EL (cell line): Measurements from ENCODE around the gene GREM1.

ENCODE experiments used
- DNase-seq: peaks from one replicate; pipeline ENCODE4 v3.0.0-alpha.2; 2016

GREM1 gene

GRCh38 chr15:32698773-32699390 is 18.9 kb upstream of the GREM1 start:
- no peak for DNase-seq

DNA sequence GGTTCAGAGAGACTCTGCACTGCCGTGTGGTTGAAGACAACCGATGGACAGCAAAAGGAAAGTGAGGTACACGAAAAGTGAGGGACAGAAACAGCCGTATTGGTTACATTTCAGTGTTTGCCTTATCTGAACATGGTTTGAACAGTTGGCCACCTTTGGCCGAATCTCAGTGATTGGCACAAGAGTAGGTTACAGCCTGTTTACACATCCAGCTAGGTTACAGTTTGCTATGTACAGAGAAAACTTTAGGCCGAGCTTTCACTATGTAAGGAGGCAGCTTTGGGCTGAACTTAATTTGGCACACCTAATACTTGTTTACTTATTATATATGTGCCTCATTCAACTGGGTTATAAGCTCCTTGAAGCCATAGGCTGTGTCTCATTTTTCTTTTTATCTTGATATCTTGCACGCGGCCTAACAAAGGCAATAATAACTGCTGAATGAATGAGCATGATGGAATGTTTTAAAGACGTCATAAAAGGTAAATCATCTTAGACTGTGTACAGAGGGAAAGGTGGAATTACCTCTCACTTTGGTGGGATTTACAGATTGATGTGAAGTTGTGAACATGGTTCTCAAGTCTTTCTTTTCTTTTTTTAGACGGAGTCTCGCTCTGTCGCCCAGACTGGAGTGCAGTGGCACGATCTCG is 17.2 kb upstream of the GREM1 start:
- no peak for DNase-seq

DNA sequence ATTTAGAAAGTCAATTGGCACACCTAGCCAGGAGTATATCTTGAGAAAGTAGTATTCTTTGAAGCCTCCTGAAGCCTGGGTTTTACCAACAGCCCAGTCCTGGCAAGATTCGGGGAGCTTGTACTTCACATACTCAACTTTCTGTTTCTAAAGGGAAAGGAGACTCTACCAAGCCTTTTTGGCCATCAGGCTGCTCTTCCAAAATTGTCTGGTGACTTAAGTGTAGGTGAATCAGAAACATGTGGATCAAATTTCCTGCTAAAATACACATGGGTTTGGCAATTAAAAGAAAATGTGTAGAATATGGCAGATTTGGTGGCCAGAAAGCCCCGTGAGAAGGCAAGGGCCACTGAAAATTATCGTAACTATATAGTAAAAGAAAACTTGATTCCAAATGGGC is 15.9 kb upstream of the GREM1 start:
- peak; percentile 31 for DNase-seq

DNA sequence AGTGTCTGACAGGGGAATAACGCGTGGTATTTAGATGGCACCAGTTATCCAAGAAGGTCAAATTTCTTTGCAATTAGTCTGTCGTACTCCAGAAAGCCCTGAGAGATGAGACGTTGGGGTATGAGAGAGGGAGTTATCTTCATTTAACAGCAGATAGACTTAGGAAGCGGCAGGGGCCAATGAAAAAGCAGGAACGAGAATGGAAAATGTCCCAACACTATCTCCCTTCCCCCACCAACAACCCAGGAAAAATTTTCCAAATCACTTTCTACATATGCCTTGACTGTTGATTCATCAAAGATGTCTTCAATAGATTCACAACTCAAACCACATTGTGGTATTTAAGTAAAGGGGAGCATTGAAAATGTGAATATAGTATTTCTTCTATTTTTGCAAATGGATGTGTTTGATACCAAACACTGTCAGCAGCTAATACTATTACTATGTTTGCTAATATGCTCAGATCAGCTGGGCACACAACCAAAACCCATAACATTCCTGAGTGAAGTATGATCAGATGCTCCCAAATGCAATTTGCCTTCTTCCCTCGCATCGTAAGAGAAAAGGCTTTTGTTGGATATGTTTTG is 13.3 kb upstream of the GREM1 start:
- DNase-seq, result peak; percentile 93

- DNase-seq, result peak; percentile 54
Observed at GRCh38 chr15:32705446-32705845, 12.4 kb upstream of the GREM1 start.

DNA sequence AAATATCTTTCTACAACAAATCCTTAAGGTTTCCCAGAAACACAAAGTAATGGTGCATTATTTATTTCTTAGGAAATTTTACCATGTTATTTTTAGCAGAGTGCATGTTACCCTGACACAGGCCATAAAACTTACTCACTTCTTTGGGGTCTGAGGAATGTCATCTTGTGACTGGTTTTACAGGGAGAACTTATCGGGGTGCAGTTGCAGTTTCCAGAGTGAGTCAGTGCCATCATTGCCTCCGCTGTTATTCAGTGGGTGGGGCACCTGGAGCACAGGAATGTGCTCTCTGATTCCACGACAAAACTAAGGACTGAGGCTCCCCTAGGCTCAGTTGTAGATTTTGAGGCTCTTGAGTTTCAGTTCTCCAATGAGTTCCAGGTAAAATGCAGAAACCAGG is 11.1 kb upstream of the GREM1 start:
- DNase-seq, result peak; percentile 95

DNA sequence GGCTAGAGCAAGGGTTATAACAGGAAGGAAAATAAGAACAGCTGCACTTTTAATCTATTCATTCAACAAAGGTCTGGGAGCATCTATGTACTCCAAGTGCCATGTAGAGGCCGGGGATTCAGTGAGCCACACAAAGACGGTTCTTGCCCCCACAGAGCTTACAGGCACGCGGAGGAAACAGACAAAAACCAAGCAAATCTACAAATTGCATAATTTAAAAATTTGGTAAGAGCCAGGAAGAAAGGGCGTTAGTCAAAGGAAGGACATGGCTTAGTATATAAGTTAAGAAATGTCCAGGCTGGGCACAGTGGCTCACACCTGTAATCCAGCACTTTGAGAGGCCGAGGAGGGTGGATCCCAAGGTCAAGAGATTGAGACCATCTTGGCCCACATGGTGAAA is 10.4 kb upstream of the GREM1 start:
- no peak for DNase-seq

DNA sequence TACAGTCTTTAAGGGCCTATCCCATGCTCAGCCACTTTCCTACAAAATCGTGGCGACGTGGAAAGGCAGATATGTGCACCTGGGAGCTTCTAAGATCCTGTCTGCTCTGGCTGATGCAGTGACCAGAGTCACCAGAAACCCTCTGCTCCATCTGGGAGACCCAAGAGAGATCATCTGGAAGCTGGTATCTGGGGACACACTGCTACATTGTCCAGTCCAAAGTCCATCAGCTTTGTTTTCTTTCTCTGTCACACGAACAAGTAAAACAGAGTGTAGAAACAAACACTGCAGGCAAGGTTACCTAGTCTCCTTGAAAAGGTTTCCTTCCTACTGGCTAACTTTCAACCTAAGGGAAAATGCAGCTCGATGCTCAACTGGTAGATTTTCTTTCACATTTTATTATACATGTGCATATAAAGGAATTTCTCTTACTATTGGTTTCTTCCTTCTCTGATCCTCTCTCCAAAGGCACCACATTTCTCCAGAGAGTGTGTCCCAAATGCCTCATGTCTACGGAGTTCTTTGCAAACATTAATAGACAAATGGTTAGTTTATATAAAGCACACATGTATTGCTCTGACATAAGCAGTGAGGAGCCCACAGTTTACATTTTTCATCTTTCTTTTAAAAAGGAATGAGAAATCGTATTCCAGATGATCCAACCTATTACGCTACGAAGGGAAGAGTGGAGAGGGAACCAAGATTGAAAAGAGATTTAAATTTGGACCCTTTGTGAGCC is 8.3 kb upstream of the GREM1 start:
- no peak for DNase-seq

DNA sequence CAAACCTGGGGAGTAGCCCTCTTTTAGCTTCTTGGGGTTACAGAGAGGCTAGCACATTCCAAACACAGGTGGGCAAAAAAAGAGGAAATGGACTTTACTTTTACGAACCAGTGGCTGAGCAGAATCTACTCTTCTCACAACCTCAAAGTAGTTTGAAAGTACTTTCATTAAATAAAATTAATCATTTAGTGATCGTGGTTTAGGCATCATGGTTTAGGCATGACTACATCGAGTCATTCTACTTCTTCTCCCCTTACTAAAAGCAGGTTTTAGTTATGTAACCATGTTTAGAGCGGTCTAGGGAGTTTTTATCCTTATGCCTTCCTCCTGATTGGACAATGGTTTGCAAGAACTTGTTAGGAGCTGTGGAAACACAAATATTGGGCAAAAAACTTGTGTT is 2.5 kb upstream of the GREM1 start:
- no peak for DNase-seq

DNA sequence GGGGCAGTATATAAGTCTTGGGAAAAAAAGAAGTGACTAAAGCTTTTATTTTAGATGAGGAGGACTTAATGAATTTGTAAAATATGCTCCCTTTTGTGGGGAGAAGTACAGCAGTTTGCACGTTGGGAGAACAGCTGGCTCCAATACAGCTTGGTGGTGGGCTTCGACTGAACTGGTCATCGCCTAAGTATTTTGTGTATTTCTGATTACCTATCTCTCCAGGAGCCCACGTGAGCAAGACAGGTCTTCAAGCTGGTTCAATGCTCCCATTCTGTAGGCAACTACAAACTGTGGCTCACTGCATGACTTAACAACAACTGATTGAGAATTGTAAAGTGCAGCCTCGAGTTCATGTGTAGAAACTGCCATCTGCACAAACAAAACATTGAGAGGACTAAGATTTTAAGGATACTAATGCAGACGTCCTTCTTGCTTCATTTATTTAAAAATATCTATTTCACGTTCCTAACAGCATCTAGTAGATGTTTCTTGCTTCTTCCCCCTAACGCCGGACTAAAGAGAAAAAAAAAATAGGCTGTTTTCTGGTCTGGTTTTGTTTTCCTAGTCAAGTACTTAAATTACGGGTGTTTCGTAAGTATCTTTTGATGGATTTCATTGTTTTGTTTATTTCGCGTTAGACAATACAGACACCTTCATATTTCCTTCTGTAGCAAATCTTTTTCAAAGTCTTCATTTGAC is 1.4 kb upstream of the GREM1 start:
- no peak for DNase-seq

- DNase-seq, result no peak
Observed at GRCh38 chr15:32716915-32717425, 834 bp upstream of the GREM1 start.

DNA sequence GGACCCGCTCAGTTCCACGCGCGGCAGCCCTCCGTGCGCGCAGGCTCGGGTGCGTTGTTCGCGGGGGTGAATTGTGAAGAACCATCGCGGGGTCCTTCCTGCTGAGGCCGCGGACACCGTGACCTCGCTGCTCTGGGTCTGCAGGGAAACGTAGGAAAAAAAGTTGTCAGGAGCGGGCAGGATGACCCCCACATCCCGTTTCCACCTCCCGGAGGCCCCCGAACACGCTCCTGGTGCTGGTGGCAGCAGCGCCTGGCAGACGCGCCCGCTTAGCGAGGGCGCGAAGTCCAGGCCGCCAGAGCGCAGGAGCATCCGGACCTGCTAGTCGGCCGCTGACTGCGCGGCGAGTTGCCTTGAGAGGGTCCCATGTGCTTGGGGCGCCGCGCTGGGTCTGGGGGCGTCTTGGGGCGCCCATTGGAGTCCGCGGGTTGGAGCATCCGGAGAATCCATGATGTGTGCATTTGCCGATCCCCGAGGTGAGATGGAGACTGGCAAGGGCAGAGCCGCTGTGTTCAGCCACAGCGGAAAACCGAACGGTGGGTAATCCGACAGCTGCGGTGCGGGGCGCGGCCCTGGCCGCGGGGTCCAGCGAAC is 520 bp downstream of the GREM1 start:
- DNase-seq, result peak; percentile 56

DNA sequence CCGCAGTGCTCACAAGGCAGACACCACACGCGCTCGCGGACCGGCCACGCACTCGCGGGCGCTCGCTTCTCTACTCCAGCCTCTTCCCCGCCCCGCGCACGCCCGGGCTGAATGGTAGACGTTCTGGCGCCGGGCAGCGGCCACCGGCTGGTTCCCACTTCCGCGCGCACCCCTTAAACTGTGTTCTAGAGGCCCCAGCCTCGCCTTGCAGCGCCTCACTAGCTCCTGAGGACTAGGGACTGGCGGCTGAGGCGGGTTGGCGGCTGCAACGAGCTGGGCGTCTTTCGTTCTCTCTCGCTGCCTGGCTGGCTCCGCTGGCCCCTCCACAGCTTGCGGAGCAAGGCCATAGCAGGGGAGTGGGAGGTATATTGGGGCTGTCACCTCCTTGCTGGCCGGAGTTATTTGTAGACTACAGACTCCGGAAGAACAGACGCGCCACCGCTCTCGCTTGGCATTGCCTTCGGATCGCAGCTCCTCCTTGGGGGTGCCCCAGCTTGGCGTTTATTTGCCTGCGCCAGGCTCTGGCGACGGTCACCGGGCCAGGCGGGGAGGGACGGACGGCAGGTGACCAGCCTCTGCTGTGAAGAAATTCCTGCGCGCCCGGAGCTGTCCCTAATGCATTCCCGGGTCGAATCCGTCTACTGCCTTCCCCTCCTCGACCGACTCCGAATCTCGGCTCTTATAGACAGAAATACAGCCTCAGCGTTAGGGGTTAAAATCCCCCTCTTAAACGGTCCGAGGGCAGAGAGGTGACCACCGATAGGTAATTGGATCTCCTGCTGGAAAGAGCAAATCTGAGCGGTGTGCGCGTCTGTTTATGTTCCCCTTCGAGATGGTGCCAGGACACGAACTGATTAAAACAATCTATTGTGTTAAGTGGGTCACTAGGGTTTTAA is 1.3 kb downstream of the GREM1 start:
- peak; percentile 46 for DNase-seq

GRCh38 chr15:32721596-32721995 is 3.8 kb downstream of the GREM1 start:
- peak; percentile 62 for DNase-seq

- DNase-seq, result peak; percentile 46
Observed at GRCh38 chr15:32722136-32722535, 4.3 kb downstream of the GREM1 start.

DNA sequence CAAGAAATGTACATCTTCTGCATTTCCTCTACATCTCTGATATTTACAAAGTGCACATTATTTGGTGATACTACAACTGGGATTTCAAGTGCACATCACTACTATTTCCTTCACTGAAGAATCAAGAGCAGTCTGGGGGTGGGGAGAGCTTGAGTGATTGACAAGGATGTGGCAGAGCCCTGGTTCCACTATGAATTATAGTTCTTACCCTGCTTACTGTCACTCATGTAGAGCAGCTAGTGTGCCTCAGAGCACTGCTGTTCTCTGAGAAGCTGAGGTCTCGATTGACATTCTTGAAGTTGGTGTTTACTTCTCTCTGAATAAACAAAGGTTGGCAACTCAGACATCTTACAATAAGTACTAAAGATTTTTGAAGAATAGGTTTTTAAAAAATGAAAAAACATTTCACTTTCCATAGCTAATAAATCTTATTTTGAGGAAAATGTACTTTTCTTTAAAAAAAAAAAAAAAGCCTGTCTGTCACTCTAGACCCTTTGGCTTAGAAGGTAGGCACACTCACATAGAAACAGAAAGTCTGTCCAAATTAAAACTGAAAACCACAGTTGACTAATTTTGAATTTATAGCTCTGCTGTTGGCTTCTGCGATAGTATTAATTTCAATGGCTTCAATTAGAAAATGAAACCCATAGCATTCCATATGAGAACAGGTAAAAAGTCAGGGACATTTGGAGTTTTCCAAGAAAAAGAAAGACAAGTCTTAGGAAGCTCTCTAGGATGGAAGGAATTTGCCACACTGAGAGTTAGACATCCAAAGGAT is 5.6 kb downstream of the GREM1 start:
- DNase-seq, result no peak

GRCh38 chr15:32729700-32730395 is 12.0 kb downstream of the GREM1 start:
- no peak for DNase-seq

- DNase-seq, result no peak
Observed at GRCh38 chr15:32730677-32731654, 13.2 kb downstream of the GREM1 start.
